Body of pancreas (tissue), 4 donors: ENCODE data around the gene ASNSD1. TPM values are rescaled to one million over a fixed set of nuclear protein-coding genes. Genes with fewer than 3 reads are reported as not detected.
"Not testable (repeated sequence)": the region's sequence is repeated elsewhere in the genome, so short reads cannot be mapped to it uniquely, and the experiment has no call there.

ENCODE experiments used
- ATAC-seq: fragments of 150-250 bp; one replicate; pipeline ENCODE4 v1.9.1; 2016
- DNase-seq, 4 donors: peaks; one replicate each; pipeline ENCODE4 v3.0.0-alpha.2; 2019
- H3K27ac ChIP-seq, 4 donors: fragments of 200-600 bp; sonication (generic); 1 replicate in 3 of 4; 2 replicates in 1 of 4; pipeline versions ENCODE4 v1.5.1 to v1.6.1; 2016 to 2019; ENCODE audit warnings: mild to moderate bottlenecking in 1 of 4, mixed read lengths in 1 of 4, moderate library complexity in 1 of 4
- H3K27me3 ChIP-seq, 2 donors: fragments of 200-600 bp; sonication (generic); one replicate each; pipeline ENCODE4 v1.6.0; 2016; ENCODE audit warnings: mild to moderate bottlenecking in 1 of 2
- H3K36me3 ChIP-seq, 2 donors: fragments of 200-600 bp; sonication (generic); replicated peaks in 1 of 2; 2 replicates each; pipeline ENCODE4 v1.5.1; 2016; ENCODE audit warnings: low read depth in 2 of 2; ENCODE audit not compliant: insufficient read depth in 1 of 2
- H3K4me1 ChIP-seq: fragments of 200-600 bp; sonication (generic); one replicate; pipeline ENCODE4 v1.6.0; 2016
- H3K4me3 ChIP-seq, 2 donors: fragments of 200-600 bp; sonication (generic); 1 replicate in 1 of 2; 2 replicates in 1 of 2; pipeline ENCODE4 v1.5.1; 2016 to 2019
- H3K9me3 ChIP-seq, 3 donors: fragments of 200-600 bp; sonication (generic); 1 replicate in 2 of 3; 2 replicates in 1 of 3; pipeline ENCODE4 v1.5.1; 2016
- POLR2A ChIP-seq, 3 donors: fragments of 450-650 bp; IDR thresholded peaks; one replicate each; pipeline ENCODE4 v1.6.1; 2016; ENCODE audit warnings: antibody characterized with exemption in 3 of 3, mild to moderate bottlenecking in 2 of 3
- WGBS, 2 donors: methylation state at CpG; one replicate each; pipeline ENCODE4 v1.1.5; 2017; 5-methylcytosine and 5-hydroxymethylcytosine counted together
- intact Hi-C: fragments of 100-400 bp; cut with DNase I; formaldehyde crosslinking; loops from one replicate; pipeline ENCODE4 v1.15.1; 2023
- total RNA-seq, 2 donors: library from RNA; depleted of rRNA; stranded (reverse); fragments of >200 nt; gene quantifications; one replicate each; pipeline ENCODE4 v1.1.0, GENCODE V29; 2016
- TF ChIP-seq, protein P1 (sequence below), 7 experiments: fragments of 450-650 bp in 4 of 7; fragments of 200-600 bp in 3 of 7; sonication (generic) in 3 of 7; IDR thresholded peaks; one replicate each; pipeline ENCODE4 v1.5.1; 2016 to 2019; ENCODE audit warnings: antibody characterized with exemption in 7 of 7

ASNSD1 gene
- total RNA-seq, 2 donors from 2014 or later: 9.6 to 22.8 TPM

DNA sequence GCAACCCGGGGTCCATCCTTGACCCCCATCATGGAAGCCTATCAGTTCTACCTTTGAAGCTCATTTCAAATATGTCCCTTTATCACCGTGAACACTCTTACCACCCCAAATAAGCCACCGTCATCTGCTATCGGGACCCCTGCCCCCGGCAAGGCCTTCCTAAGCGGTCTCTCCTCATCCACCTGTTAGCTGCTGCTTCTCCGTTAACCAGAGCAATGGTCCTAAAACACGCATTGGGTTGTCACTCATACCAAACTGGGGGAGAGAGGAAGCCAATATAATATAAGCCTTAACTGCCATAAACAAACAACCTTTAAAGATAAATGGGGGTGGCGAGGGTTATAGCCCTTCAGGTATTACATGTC, 680 bp downstream of the ASNSD1 start:
- ATAC-seq (no peak), DNase-seq (no peak)
- H3K27me3 ChIP-seq: no peaks in the 10 kb centered on the region
- peaks cover 0 to 6% of the 10 kb centered on the region in 2 donors for H3K36me3 ChIP-seq
- H3K4me3 ChIP-seq: peak overlapping the region; percentile 61 to 96
- intact Hi-C loops: loop anchor here (5.0 kb wide), 1 partner anchor 35 kb away; no protein-coding TSS in a partner anchor
- no peaks in the 10 kb centered on the region for H3K9me3 ChIP-seq
- H3K27ac ChIP-seq: peak overlapping the region in 3 of 4 donors; percentile 69 to 83 (median 75)
- no peak for TF ChIP-seq POLR2A (IDR thresholded peaks at IDR 0.05)
- TF ChIP-seq, protein P1, sequence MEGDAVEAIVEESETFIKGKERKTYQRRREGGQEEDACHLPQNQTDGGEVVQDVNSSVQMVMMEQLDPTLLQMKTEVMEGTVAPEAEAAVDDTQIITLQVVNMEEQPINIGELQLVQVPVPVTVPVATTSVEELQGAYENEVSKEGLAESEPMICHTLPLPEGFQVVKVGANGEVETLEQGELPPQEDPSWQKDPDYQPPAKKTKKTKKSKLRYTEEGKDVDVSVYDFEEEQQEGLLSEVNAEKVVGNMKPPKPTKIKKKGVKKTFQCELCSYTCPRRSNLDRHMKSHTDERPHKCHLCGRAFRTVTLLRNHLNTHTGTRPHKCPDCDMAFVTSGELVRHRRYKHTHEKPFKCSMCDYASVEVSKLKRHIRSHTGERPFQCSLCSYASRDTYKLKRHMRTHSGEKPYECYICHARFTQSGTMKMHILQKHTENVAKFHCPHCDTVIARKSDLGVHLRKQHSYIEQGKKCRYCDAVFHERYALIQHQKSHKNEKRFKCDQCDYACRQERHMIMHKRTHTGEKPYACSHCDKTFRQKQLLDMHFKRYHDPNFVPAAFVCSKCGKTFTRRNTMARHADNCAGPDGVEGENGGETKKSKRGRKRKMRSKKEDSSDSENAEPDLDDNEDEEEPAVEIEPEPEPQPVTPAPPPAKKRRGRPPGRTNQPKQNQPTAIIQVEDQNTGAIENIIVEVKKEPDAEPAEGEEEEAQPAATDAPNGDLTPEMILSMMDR (IDR thresholded peaks at IDR 0.05): no peak
- H3K4me1 ChIP-seq: peaks cover 13% of the 10 kb centered on the region
- 2 to 3% methylated on average over 9 of the region's 9 CpGs for WGBS, 2 donors

DNA sequence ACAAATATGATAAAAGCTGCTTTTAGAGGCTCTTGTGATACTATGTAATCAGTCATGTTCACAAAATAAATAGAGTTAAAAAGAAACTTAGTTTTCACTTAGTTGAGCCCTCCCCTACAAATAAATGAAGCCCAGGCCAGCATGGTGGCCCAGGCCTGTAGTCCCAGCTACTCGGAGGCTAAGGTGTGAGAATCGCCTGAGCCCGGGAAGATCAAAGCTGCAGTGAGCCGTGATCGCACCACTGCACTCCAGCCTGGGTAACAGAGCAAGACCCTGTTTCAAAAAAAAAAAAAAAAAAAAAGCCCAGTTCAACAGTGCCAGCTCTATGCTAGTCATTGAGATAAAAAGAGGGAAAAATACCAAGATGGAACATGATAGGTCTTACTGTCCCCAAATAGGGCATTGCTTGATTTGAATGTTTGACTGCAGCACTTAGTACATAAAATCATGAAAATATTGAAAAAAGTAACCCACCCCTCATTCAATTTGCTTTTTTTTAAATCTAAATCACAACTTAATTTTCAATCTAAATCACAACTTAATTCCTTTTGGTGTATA, 1.5 kb downstream of the ASNSD1 start:
- Histone ChIP-seq H3K4me1 (peaks cover 13% of the 10 kb centered on the region), H3K9me3 (no peaks in the 10 kb centered on the region), H3K27ac (no peak overlapping the region), H3K36me3 (peaks cover 0 to 6% of the 10 kb centered on the region in 2 donors), H3K4me3 (no peak overlapping the region), H3K27me3 (no peaks in the 10 kb centered on the region)
- WGBS, 2 donors: 49 to 52% methylated on average over 5 of the region's 5 CpGs
- DNase-seq: no peak
- intact Hi-C loops: loop anchor here (5.0 kb wide), 1 partner anchor 35 kb away; no protein-coding TSS in a partner anchor
- ATAC-seq: no peak
- TF ChIP-seq, protein P1 (IDR thresholded peaks at IDR 0.05): no peak
- TF ChIP-seq POLR2A (IDR thresholded peaks at IDR 0.05): no peak

DNA sequence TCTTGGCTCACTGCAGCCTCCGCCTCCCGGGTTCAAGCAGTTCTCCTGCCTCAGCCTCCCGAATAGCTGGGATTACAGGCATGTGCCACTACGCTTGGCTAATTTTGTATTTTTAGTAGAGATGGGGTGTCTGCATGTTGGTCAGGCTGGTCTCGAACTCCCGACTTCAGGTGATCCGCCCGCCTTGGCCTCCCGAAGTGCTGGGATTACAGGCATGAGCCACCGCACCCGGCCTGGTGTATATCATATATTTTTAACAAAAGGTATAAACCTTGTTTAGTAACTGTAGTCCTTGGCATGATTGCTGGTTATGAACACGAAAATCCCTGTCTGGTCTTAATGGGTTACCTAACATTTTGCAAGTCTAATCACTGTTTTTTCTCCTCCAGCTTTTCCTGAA, 2.1 kb downstream of the ASNSD1 start:
- H3K27me3 ChIP-seq, ATAC-seq, H3K4me3 ChIP-seq, H3K27ac ChIP-seq, H3K9me3 ChIP-seq, H3K36me3 ChIP-seq, DNase-seq: not testable (repeated sequence)
- intact Hi-C loops: loop anchor here (5.0 kb wide), 1 partner anchor 34 kb away; no protein-coding TSS in a partner anchor
- 87 to 95% methylated on average over 12 of the region's 12 CpGs for WGBS, 2 donors
- H3K4me1 ChIP-seq: peaks cover 13% of the 10 kb centered on the region

DNA sequence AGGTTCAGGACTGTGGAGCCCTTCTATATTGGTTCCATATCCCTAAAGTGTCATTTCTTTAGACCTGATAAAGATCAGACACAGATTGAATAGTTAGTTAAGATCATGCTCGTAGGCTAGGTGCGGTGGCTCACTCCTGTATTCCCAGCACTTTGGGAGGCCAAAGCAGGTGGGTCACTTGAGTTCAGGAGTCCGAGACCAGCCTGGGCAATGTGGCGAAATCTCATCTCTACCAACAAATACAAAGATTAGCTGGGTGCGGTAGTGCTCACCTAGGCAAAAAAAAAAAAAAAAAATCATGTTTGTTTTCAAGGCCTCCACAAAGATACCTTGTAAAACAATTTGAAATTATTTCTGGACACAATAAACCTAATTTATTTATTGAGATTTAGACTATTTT, 8.7 kb downstream of the ASNSD1 start:
- H3K4me1 ChIP-seq: peaks cover 9% of the 10 kb centered on the region
- H3K27ac ChIP-seq: no peak overlapping the region
- ATAC-seq (no peak), DNase-seq (no peak)
- intact Hi-C loops: no loop called here
- no peaks in the 10 kb centered on the region for H3K9me3 ChIP-seq
- TF ChIP-seq, protein P1 (IDR thresholded peaks at IDR 0.05): no peak
- TF ChIP-seq POLR2A (IDR thresholded peaks at IDR 0.05): no peak
- WGBS, 2 donors: 89 to 91% methylated on average over 5 of the region's 5 CpGs
- H3K36me3 ChIP-seq: peaks cover 0 to 10% of the 10 kb centered on the region in 2 donors
- H3K4me3 ChIP-seq: no peak overlapping the region
- no peaks in the 10 kb centered on the region for H3K27me3 ChIP-seq

DNA sequence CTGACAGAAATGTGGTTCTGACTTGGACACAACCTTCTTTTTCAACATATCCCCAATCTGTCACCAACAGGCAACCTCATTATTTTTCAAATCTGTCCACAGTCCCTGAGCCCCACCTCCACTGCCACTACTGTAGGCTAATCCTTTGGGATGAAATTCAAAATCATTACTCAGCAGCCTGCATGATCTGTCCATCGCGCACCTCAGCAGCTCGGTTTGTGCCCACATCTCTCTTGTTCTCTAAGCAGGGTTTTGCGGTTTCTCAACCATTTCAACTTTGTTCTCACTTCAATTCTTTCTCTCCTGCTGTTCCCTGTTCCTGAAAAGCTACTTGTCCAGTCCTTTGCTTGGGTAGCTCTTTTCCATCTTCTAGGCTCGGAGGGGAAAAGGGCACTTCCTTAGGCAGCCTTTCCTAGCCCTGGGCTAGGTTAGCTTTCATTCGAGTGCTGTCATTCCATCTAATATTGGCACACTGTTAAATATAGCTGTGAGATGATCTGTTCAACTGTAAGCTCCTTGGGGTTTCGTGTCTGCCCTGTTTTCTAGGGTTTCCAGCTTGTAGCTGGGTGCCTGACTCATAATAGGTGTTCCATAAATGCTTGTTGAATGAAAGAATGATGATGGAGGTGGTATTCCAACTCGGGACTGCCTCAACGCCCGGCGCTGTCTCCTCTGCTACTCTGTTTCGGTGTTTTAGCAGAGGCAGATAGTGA, 12.6 kb downstream of the ASNSD1 start:
- 36 to 37% methylated on average over 12 of the region's 12 CpGs for WGBS, 2 donors
- H3K4me3 ChIP-seq: no peak overlapping the region
- peak overlapping the region; percentile 84 to 98 (median 94) for H3K27ac ChIP-seq
- peaks cover 19% of the 10 kb centered on the region for H3K4me1 ChIP-seq
- ATAC-seq (no peak), DNase-seq (no peak)
- intact Hi-C loops: no loop called here
- TF ChIP-seq, protein P1 (IDR thresholded peaks at IDR 0.05): no peak
- TF ChIP-seq POLR2A (IDR thresholded peaks at IDR 0.05): no peak
- H3K27me3 ChIP-seq: no peaks in the 10 kb centered on the region
- H3K9me3 ChIP-seq: no peaks in the 10 kb centered on the region
- peaks cover 0 to 4% of the 10 kb centered on the region in 2 donors for H3K36me3 ChIP-seq
